ENCODE measurements around the gene GLRX. TPM values are rescaled to one million over a fixed set of nuclear protein-coding genes. Genes with fewer than 3 reads are reported as not detected.

GLRX gene
- total RNA-seq, 1 donor from 2014 or later: 139 TPM

DNA sequence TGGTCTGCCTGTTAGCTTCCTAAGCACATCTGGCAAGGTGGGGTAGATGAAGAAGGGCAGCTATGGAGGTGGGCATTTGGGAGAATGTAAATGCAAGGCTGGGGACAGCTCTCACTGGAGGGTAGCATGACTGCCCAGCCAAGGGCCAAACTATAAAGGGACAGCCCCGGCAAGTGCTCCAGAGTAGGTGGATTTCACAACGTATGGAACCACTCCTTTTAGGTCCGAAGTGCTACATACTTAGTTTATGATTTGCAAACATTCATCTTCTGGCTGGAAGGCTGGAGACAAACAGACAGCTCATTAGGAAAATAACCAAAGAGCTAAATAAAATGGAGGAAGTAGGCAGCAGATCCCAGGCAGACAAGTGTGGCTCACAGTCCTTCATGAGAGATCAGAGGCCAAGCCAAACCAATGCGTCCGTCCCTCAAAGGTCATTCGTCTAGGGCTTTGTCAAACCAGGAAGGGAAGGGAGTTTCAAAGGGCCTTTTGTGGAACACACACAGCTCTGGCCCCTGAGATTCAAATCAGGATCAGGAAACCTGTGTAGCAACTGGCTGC, 42.5 kb upstream of the GLRX start:
- Histone ChIP-seq H3K4me3 (ENCODE audit: low read depth, low read length) (no peak overlapping the region), H3K36me3 (ENCODE audit: control insufficient read depth, insufficient read depth, low read length) (no peaks in the 10 kb centered on the region), H3K27me3 (ENCODE audit: control insufficient read depth, insufficient read depth, low read length) (no peaks in the 10 kb centered on the region)
- TF ChIP-seq, protein P1, sequence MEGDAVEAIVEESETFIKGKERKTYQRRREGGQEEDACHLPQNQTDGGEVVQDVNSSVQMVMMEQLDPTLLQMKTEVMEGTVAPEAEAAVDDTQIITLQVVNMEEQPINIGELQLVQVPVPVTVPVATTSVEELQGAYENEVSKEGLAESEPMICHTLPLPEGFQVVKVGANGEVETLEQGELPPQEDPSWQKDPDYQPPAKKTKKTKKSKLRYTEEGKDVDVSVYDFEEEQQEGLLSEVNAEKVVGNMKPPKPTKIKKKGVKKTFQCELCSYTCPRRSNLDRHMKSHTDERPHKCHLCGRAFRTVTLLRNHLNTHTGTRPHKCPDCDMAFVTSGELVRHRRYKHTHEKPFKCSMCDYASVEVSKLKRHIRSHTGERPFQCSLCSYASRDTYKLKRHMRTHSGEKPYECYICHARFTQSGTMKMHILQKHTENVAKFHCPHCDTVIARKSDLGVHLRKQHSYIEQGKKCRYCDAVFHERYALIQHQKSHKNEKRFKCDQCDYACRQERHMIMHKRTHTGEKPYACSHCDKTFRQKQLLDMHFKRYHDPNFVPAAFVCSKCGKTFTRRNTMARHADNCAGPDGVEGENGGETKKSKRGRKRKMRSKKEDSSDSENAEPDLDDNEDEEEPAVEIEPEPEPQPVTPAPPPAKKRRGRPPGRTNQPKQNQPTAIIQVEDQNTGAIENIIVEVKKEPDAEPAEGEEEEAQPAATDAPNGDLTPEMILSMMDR (IDR thresholded peaks at IDR 0.05; ENCODE audit: insufficient read depth, low read length, poor library complexity, severe bottlenecking): no peak
- no peak for DNase-seq (ENCODE audit: low read depth)

- H3K4me3 ChIP-seq (ENCODE audit: low read depth, low read length): no peak overlapping the region
- no peaks in the 10 kb centered on the region for H3K36me3 ChIP-seq (ENCODE audit: control insufficient read depth, insufficient read depth, low read length)
- DNase-seq (ENCODE audit: low read depth): no peak
- TF ChIP-seq, protein P1 (IDR thresholded peaks at IDR 0.05; ENCODE audit: insufficient read depth, low read length, poor library complexity, severe bottlenecking): no peak
- no peaks in the 10 kb centered on the region for H3K27me3 ChIP-seq (ENCODE audit: control insufficient read depth, insufficient read depth, low read length)
Measured at GRCh38 chr5:95864456-95864855, 41.9 kb upstream of the GLRX start.

GRCh38 chr5:95863383-95863757, 40.8 kb upstream of the GLRX start:
- Histone ChIP-seq H3K36me3 (ENCODE audit: control insufficient read depth, insufficient read depth, low read length) (no peaks in the 10 kb centered on the region), H3K4me3 (ENCODE audit: low read depth, low read length) (no peak overlapping the region), H3K27me3 (ENCODE audit: control insufficient read depth, insufficient read depth, low read length) (no peaks in the 10 kb centered on the region)
- TF ChIP-seq, protein P1 (IDR thresholded peaks at IDR 0.05; ENCODE audit: insufficient read depth, low read length, poor library complexity, severe bottlenecking): no peak
- DNase-seq (ENCODE audit: low read depth): no peak

GRCh38 chr5:95862671-95863382, 40.3 kb upstream of the GLRX start:
- DNase-seq (ENCODE audit: low read depth): no peak
- TF ChIP-seq, protein P1 (IDR thresholded peaks at IDR 0.05; ENCODE audit: insufficient read depth, low read length, poor library complexity, severe bottlenecking): no peak
- Histone ChIP-seq H3K36me3 (ENCODE audit: control insufficient read depth, insufficient read depth, low read length) (no peaks in the 10 kb centered on the region), H3K27me3 (ENCODE audit: control insufficient read depth, insufficient read depth, low read length) (no peaks in the 10 kb centered on the region), H3K4me3 (ENCODE audit: low read depth, low read length) (no peak overlapping the region)

DNA sequence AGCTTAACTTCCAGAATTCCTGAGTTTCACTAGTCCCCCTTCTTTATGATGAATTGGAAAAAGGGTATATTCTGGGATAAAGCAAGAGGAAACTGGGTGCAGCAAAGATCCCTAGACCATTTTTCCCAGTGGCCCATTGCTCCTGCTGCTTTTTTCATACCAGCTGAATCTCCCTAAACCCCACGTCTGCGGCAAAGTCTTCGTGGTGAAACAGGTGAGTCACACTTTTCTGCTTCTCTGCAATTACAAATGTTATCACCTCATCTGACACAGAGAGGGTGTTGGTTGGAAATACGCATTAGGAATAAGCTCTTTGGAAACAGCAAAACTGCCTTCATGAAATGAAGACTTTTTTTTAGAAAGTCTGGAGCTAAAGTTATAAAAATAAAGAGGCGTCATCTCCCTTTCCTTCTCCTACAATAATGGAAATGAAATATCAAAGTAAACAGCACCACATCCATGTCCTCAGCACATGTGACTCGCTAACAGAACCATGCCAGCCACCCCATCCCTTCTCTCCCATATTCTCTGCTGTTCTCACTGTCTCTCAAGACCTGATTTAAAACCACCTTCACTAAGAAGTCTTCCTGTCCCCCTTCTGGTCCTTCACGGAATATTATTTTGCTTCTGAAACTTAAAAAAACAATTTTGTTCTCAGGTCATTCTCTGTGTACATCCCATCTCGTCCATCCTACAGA, 39.5 kb upstream of the GLRX start:
- no peak overlapping the region for H3K4me3 ChIP-seq (ENCODE audit: low read depth, low read length)

More for the DNA sequence above, 39.5 kb upstream of the GLRX start:
- DNase-seq (ENCODE audit: low read depth): no peak
- no peaks in the 10 kb centered on the region for H3K27me3 ChIP-seq (ENCODE audit: control insufficient read depth, insufficient read depth, low read length)
- TF ChIP-seq, protein P1 (IDR thresholded peaks at IDR 0.05; ENCODE audit: insufficient read depth, low read length, poor library complexity, severe bottlenecking): no peak
- no peaks in the 10 kb centered on the region for H3K36me3 ChIP-seq (ENCODE audit: control insufficient read depth, insufficient read depth, low read length)

Measured in kidney epithelial cell (primary cell).